NCI-H187 (cell line): Measurements from ENCODE around the gene PKD1.
"Not testable (repeated sequence)": the region's sequence is repeated elsewhere in the genome, so short reads cannot be mapped to it uniquely, and the experiment has no call there.

Source experiments
- DNase-seq, 2 experiments: peaks; one replicate each; lab custom pipeline; 2025; lab: John Stamatoyannopoulos, UW

PKD1 gene

DNA sequence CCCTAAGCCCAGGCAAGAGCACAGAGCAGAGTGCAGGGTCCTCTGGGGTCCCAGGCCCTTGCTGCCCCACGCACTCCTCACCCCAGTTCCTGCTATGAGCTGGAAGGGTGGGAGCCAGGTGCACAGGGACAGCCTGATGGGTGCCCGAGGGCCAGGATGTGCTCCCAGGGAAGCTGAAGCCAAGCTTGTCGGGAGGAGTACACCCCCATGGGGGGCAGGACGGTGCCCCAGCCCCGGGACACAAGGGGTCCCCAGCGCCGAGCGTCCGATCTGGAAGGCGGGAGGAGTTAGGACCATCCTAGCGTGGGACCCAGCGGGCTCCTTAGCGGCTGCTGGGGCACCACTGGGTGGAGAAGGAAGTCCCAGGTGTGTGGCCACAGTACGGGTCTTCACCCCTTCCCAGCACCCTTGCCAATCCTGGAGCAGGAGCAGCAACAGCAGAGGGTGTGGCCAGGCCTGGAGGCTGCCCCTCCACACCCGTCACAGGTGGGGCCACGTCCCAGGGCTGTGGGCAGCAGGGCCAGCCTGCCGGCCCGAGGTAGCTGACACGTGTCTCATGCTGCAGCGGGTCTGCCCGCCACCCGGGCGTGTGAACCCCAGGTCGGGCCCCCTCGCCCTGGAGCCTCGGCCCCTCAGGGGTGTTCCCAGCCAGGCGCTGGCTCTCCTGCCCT is 11.9 kb downstream of the PKD1 start:
- DNase-seq, result not testable (repeated sequence)

GRCh38 chr16:2122934-2123683 is 12.6 kb downstream of the PKD1 start:
- not testable (repeated sequence) for DNase-seq

DNA sequence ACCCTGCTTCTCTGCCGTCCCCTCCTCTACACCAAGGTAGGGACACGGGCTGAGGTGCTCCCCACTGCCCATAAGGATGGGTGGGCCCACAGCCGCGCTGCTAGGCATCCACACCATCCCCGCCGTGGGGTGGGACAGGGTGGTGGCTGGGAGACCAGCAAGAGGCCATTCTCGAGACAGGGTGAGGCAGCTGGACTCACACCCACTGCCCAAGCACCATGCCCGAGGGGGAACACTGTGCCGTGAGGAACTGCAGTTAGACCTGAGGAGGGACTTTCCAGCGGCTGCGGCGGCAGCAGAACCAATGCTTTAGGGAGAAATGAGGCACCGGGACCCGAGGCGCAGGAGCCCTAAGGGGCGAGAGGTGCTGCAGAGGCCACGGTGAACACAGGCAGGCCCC is 13.3 kb downstream of the PKD1 start:
- no peak for DNase-seq

GRCh38 chr16:2121853-2122252 is 13.8 kb downstream of the PKD1 start:
- DNase-seq, result no peak

DNA sequence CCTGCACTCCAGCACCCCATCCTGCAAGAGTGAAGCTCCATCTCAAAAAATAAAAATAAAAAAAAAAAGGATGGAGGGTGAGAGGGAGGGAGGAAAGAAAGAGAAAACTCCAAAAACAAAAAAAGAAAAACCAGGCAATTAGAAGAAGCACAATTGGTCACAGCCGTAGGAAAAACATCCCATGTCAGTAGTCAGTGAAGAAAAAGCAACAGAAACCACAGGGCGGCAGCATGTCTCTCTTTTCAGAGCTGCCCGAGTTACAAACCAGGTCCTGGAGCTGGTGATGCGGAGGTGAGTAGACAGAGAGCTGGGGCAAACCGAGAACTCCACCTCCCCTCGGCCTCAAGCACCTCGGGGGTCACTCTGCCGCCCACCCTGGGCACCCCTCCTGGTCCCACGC is 14.4 kb downstream of the PKD1 start:
- DNase-seq, result not testable (repeated sequence)

DNA sequence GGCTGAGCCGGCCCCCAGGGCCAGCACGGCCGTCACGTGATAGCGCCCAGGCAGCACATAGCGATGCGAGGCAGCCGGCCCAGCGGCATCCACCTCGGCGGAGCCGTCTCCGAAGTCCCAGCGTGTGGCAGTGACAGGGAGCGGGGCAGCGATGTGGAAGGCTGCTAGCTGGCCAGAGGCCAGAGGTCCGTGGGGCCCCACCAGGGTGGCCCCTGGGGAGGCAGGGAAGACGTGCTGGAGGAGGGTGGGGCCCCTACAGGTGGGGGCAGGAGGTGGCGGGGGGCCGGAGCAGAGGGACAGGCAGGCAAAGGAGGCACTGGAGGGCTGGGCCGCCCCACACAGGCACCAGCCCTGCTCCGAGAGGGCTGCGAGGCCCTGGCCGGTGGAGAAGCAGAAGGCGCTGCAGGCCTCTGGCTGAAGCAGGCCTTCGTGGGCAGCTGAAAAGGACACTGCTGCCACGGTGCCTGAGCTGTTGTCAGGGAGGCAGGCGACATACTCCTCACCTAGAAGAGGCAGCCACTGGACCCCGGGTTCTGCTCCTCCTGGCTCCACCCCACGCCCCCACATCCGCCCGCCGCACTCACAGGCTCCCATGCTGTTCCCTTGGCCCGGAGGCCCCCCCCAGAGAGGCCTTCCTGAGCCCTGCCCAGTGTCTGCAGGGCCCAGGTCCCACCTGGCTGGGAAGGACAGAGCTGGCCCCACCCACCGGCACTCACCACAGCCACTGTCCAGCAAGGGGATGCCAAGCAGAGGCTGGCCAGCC is 17.6 kb downstream of the PKD1 start:
- not testable (repeated sequence) for DNase-seq

DNA sequence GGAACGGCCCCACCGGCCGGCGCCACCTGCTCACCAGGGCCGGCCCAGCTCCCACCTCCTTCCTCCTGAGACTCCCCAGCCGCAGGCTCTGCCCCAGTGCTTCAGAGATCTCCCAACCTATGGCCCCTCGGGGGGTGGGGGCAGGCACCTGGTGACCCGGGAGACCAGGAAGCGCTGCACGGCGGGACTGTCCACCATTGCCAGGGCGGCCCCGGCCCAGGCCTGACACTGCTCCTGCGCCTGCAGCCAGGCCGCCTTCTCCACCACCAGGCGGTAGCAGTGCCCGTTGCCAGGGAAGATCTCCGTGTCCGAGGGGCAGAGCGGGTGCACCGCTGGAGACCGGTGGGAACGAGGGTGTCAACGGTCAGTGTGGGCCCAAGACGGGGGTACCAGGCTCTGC is 18.4 kb downstream of the PKD1 start:
- DNase-seq, result not testable (repeated sequence)

DNA sequence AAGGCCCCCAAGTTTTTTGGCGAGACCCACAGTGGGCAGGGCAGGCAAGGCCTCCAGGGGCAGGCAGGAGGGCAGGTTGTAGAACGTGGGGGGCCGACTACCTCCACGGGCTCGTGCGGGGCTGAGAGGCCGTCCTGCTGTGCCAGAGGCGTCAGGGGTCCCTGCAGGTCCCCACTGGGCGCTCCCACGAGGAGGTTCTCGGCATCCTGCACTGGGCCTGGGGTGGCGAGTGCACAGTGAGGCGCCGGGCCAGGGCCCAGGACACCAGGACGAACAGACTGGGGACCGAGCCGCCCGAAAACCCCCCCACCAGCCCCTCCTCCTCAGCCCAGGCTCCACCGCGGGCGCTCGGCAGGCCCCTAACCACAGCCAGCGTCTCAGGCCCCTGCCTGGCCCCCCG is 19.3 kb downstream of the PKD1 start:
- DNase-seq, result not testable (repeated sequence)

DNA sequence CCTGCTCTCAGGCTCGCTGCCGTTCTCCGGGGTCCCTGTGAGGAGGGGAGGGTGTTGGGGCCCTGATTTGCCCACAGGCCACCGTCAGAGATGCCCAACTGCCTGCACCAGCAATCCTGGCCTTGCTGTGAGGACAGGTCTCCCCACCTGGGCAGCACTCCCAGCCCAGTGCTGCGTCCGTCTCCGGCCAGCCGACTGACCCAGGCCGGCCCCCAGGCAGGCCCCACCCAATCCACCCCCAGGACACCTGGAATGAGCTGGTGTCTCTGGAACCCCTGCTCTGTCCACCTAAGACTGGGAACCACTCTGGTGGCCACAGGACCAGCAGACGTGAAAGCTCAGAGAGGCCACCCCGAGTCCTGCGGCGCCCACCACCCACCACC is 20.1 kb downstream of the PKD1 start:
- DNase-seq, result no peak

DNA sequence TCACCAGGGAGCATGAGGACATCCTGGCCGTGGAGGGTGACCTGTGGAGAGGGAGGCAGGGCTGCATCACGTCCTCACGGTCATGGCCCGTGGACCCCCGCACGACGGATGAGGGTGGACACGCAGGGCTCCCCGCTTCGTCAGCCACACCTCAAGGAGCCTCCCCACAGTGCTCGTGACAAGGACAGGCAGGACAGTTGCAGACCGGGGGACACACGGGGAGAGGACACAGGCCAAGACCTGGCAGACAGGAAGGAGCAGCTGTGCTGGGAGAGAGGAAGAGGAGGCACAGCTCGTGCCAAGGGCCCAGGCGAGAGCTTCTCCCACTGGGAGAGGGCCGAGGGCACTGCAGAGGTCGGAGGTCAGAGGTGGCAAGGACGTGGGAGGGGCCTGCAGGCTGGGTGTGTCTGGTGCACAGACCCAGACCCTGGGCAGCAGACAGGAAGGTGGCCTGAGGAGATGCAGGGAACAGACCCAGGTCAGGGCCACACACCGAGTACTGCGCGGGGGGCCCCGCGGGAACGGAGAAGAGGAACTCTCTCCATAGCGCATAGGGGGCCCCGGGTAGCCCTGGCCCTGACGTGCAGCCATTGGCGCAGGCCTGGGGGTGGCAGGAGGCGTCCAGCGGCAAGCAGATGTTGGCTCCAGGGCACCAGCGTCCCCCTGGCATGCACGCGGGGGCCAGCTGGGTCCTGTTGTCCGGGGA is 20.7 kb downstream of the PKD1 start:
- not testable (repeated sequence) for DNase-seq

- DNase-seq, result not testable (repeated sequence)
Observed at GRCh38 chr16:2114225-2114624, 21.5 kb downstream of the PKD1 start.

- not testable (repeated sequence) for DNase-seq
Observed at GRCh38 chr16:2112539-2113106, 23.1 kb downstream of the PKD1 start.

GRCh38 chr16:2111412-2112335 is 24.0 kb downstream of the PKD1 start:
- not testable (repeated sequence) for DNase-seq

DNA sequence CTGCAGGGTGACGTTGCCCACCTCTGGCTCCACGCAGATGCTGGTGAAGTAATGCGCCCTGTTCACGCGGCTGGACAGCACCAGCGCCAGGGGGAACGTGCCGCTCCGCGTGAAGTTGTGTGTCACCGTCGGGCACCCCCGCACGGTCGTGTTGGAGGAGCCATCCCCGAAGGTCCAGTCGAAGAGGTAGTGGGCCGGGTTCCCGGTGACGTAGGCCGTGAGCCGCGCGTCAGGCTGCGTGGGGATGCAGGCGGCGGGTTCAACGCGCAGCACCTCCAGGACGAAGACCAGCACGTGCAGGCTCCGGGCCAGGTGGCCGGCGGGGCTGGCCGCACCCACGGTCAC is 24.7 kb downstream of the PKD1 start:
- not testable (repeated sequence) for DNase-seq

GRCh38 chr16:2110332-2111008 is 25.2 kb downstream of the PKD1 start:
- DNase-seq, result not testable (repeated sequence)

GRCh38 chr16:2109872-2110271 is 25.8 kb downstream of the PKD1 start:
- DNase-seq, result not testable (repeated sequence)

DNA sequence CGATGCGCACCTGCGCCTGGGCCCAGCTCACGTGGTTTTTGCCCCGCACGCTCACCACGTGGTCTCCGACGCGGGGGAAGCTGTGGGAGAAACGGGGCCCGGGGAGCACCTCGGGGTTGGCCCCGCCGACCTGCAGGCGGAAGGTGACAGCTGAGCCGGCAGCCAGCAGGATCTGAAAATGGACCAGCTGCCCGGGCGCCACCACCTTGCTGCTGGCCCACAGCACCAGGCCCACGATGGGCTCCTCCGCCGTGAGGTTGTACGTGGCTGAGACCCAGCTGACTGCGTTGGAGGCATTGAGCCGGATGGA is 26.5 kb downstream of the PKD1 start:
- not testable (repeated sequence) for DNase-seq

- not testable (repeated sequence) for DNase-seq
Observed at GRCh38 chr16:2108446-2109270, 27.0 kb downstream of the PKD1 start.

DNA sequence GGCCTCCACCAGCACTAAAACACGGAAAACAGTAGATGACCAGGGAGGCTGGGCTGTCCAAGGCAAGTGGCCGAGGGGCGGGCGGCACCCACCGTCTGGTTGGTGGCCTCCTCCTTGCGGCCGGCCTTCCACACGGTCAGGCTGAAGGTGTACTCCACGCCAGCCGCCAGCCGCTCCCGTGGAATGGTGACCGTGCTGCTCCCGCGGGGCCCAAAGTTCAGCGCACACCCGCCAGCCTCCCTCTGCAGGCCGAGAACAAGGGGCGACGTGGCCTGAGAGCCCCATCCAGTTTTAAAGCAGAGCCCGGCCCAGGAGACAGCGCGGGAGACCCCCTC is 27.9 kb downstream of the PKD1 start:
- DNase-seq, result not testable (repeated sequence)
